SU-DHL-6 (cell line): Measurements from ENCODE around the gene LITAFD.

Experiments
- H2AFZ ChIP-seq: fragments of 200-600 bp; sonication (generic); 2 replicates; pipeline ENCODE4 v1.6.1; 2014; ENCODE audit warnings: low read depth, mild to moderate bottlenecking, moderate library complexity, mixed read lengths, antibody characterized with exemption, low read length; ENCODE audit not compliant: severe bottlenecking
- H3F3A ChIP-seq: fragments of 200-600 bp; shearing (Covaris generic); 2 replicates; pipeline ENCODE4 v1.6.0; 2016; ENCODE audit warnings: antibody characterized with exemption, mild to moderate bottlenecking; ENCODE audit not compliant: insufficient read depth
- H3K27ac ChIP-seq: fragments of 200-600 bp; sonication (generic); 2 replicates; pipeline ENCODE4 v1.5.1; 2016; ENCODE audit warnings: low read depth, mild to moderate bottlenecking, low read length, moderate library complexity, mixed read lengths
- H3K27me3 ChIP-seq: fragments of 200-600 bp; sonication (generic), shearing (Covaris generic); 2 replicates; pipeline ENCODE4 v1.6.0; 2014; ENCODE audit warnings: mild to moderate bottlenecking, low read length
- H3K36me3 ChIP-seq: fragments of 200-600 bp; sonication (generic); 2 replicates; pipeline ENCODE4 v1.6.1; 2014; ENCODE audit warnings: mild to moderate bottlenecking, low read length, mixed read lengths
- H3K4me2 ChIP-seq: fragments of 300-600, 200-600 bp; shearing (Covaris generic), sonication (generic); 2 replicates; pipeline ENCODE4 v1.6.0; 2014; ENCODE audit warnings: low read length, low read depth, mild to moderate bottlenecking; ENCODE audit not compliant: poor library complexity, severe bottlenecking
- H3K4me3 ChIP-seq: fragments of 200-600 bp; sonication (generic); 2 replicates; pipeline ENCODE4 v1.5.1; 2014; ENCODE audit warnings: antibody characterized with exemption, low read length, mild to moderate bottlenecking, mixed read lengths; ENCODE audit not compliant: insufficient read depth, poor library complexity, severe bottlenecking
- H3K79me2 ChIP-seq: fragments of 200-600 bp; sonication (generic); 2 replicates; pipeline ENCODE4 v1.6.1; 2014; ENCODE audit warnings: mild to moderate bottlenecking, low read length, moderate library complexity; ENCODE audit not compliant: insufficient read depth
- H3K9ac ChIP-seq: fragments of 200-600 bp; sonication (generic); 2 replicates; pipeline ENCODE4 v1.7.0; 2014; ENCODE audit warnings: mild to moderate bottlenecking, low read length
- H3K9me2 ChIP-seq: fragments of 200-600 bp; sonication (generic); replicated peaks from 2 replicates; pipeline ENCODE4 v1.6.1; 2014; ENCODE audit warnings: low read length; ENCODE audit not compliant: insufficient read depth
- H3K9me3 ChIP-seq: fragments of 200-600 bp; sonication (generic); 2 replicates; pipeline ENCODE4 v1.6.1; 2014; ENCODE audit warnings: low read length, mixed read lengths; ENCODE audit not compliant: insufficient read depth
- H4K20me1 ChIP-seq: fragments of 200-600 bp; sonication (generic); 2 replicates; pipeline ENCODE4 v1.6.1; 2014; ENCODE audit warnings: low read depth, mild to moderate bottlenecking, antibody characterized with exemption, low read length, moderate library complexity, mixed read lengths
- CTCF ChIP-seq: fragments of 200-600 bp; sonication (generic); IDR thresholded peaks from one replicate; pipeline ENCODE4 v1.5.1; 2017; ENCODE audit warnings: antibody characterized with exemption, mild to moderate bottlenecking, low read length, moderate library complexity; ENCODE audit not compliant: insufficient read depth, poor library complexity, severe bottlenecking
- EZH2phosphoT487 ChIP-seq: fragments of 200-600 bp; sonication (generic), shearing (Covaris generic); conservative IDR thresholded peaks from 2 replicates; pipeline ENCODE4 v1.6.1; 2018; ENCODE audit warnings: mild to moderate bottlenecking, antibody characterized with exemption, low read length, moderate library complexity, mixed read lengths

The LITAFD gene

GRCh38 chr16:8887431-8887765 lies 5.2 kb downstream of the LITAFD start:
- TF ChIP-seq CTCF (no peak), EZH2phosphoT487 (no peak)

GRCh38 chr16:8887952-8888560 lies 5.9 kb downstream of the LITAFD start:
- Histone ChIP-seq H3K27me3 (no peaks in the 10 kb centered on the region), H3K9ac (no peak overlapping the region), H3F3A (peaks cover under 1% of the 10 kb centered on the region), H4K20me1 (no peaks in the 10 kb centered on the region), H3K4me3 (no peak overlapping the region), H2AFZ (no peak overlapping the region), H3K36me3 (no peaks in the 10 kb centered on the region), H3K9me2 (no peaks in the 10 kb centered on the region), H3K9me3 (no peaks in the 10 kb centered on the region), H3K27ac (no peak overlapping the region), H3K79me2 (no peaks in the 10 kb centered on the region), H3K4me2 (no peak overlapping the region)
- no peak for TF ChIP-seq EZH2phosphoT487
- TF ChIP-seq CTCF, result no peak

More at GRCh38 chr16:8887431-8887765, 5.2 kb downstream of the LITAFD start:
- Histone ChIP-seq H3K79me2 (no peaks in the 10 kb centered on the region), H3K9ac (no peak overlapping the region), H3K4me3 (no peak overlapping the region), H3K4me2 (no peak overlapping the region), H3K27ac (no peak overlapping the region), H4K20me1 (no peaks in the 10 kb centered on the region), H3K9me3 (no peaks in the 10 kb centered on the region), H3K9me2 (no peaks in the 10 kb centered on the region), H3K27me3 (no peaks in the 10 kb centered on the region), H3K36me3 (no peaks in the 10 kb centered on the region), H2AFZ (no peak overlapping the region), H3F3A (no peaks in the 10 kb centered on the region; the same call in none of the 2 replicates)

GRCh38 chr16:8888951-8889892 lies 7.1 kb downstream of the LITAFD start:
- H3K4me3 ChIP-seq, result no peak overlapping the region
- no peaks in the 10 kb centered on the region for H3K9me2 ChIP-seq
- no peak overlapping the region for H3K4me2 ChIP-seq
- no peak for TF ChIP-seq EZH2phosphoT487
- no peak for TF ChIP-seq CTCF
- no peaks in the 10 kb centered on the region for H3K9me3 ChIP-seq
- H4K20me1 ChIP-seq, result no peaks in the 10 kb centered on the region
- no peaks in the 10 kb centered on the region for H3K27me3 ChIP-seq
- no peaks in the 10 kb centered on the region for H3K79me2 ChIP-seq
- no peak overlapping the region for H3K9ac ChIP-seq
- no peaks in the 10 kb centered on the region for H3K36me3 ChIP-seq
- H3F3A ChIP-seq, result peaks cover 10% of the 10 kb centered on the region
- H3K27ac ChIP-seq, result no peak overlapping the region
- no peak overlapping the region for H2AFZ ChIP-seq
